Iris pigment epithelial cell (primary cell): ENCODE measurements around the gene FAT2.
"Not testable (repeated sequence)": the region's sequence is repeated elsewhere in the genome, so short reads cannot be mapped to it uniquely, and the experiment has no call there.

Experiments
- DNase-seq: peaks from one replicate; pipeline ENCODE4 v3.0.0-alpha.2; 2011; ENCODE audit warnings: low read depth

The FAT2 gene

DNA sequence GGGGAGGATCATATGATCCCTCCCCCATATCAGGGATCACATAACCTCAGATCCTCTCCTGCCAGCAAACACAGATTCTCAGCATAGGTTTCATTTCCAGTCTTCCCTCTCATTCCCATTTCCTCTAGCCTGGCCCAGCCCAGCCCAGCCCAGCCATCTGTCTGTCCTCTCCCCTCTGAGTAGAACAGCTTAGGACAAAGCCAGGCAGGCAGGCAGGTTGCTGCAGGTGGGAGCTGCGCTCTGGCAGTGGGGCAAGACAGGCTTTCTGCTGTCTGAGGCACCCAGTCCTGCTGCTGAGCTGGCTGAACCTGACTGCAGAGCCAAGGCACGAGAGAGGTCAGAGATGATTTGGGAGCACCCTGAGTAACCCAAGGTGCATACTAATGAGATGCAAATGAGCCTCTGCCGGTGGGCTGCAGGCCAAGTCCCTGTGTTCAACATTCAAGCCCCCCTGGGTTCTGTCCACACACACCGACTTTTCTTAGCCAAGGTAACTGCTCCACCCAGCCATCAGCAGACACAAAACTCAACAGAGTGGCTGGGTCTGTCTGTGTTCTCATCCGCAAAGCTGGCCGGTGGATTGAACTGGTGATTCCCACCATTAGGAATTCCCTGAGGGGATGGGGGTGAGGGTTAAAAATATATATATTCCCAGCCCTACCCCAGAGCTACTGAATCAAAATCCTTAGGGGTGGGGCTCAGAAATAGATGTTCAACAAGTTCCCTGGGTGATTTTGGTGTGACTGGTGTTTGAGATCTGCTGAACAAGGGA is 9.1 kb downstream of the FAT2 start:
- no peak for DNase-seq

DNA sequence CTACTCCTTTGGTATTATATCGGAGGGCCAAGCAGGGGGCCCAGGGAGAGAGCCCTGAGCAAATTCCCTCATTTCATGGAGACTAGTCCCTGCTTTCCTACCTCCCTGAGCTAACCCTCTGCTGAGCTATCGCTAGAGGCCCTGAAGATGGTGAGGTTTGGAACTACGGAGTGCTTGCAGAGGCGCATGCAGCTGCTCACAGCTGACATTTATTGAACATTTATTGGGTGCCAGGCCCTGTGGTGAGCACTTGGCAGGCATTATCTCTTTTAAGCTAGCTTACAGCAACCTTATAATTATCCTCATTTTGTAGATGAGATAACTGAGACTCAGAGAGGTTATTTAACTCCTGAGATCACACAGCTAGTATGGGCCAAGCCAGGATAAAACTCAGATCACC is 9.8 kb downstream of the FAT2 start:
- DNase-seq = no peak

DNA sequence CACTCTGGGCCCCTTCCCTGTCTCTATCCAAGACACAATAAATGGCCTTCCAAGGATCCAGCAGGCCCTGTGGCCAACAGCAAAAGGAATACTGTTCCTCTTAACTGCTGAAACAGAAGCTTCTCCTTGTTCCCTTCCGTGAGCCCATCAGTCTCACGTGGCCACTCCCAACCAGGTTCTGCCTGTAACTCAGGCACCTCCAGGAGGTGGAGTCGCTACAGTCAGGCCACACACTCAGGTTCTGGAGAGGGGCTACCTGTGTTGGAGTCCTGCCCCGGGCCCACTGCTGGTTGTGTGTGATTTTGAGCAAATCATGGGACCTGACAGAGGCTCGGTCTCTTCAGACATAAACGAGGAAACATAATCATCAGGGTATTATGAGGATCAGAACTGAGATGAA is 10.3 kb downstream of the FAT2 start:
- DNase-seq = no peak

DNA sequence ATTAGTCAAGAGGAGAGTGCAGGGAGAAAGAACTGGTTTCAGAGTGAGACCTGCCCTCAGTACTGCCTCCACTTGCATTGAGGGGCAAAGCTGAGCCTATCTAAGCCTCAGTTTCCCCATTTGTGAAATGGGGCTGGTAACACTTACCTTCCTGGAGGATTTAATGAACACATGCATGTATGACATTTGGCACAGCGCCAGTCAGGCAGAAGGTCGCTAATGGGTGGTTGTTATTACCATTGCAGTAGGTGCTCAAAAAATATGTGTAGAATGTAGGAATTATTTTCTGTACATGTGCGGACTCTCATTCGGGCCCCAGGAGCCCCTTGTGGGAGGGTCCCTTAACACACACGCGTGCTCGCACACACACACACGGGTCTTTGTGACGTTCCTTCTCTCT is 10.9 kb downstream of the FAT2 start:
- no peak for DNase-seq

DNA sequence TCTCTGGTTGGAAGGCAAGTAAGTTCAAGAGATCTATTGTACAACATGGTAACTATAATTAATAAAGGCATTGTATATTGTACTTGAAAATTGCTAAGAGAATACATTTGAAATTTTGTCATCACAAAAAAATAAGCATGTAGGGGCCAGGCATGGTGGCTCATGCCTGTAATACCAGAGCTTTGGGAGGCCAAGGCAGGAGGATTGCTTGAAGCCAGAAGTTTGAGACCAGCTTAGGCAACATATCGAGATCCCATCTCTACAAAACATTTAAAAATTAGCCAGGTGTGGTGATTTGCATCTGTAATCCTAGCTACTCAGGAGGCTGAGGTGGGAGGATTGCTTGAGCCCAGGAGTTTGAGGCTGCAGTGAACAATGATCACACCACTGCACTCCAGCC is 12.0 kb downstream of the FAT2 start:
- not testable (repeated sequence) for DNase-seq

DNA sequence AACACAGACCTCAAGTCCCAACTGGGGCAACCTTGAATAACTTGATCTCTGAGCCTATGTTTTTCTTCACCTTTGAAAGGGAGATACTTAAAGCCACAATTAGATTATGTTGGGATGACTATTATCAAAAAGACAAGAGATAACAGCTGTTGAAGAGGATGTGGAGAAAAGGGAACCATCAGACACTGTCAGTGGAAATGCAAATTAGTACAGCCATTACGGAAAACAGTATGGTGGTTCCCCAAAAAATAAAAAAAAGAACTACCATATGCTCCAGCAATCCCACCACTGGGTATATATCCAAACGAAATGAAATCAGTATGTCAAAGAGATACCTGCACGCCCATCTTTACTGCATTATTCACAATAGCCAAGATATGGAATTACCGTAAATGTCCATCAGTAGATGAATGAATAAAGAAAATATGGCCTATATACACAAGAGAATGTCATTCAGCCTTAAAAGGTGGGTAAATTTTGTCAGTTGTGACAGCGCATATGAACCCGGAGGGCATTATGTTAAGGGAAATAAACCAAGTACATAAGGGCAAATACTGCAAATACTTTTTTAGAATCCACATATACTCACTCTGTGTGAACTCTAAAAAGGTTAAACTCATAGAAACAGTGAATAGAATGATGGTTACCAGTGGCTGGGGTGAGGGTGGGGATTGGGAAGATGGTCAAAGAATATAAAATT is 12.7 kb downstream of the FAT2 start:
- DNase-seq = no peak

DNA sequence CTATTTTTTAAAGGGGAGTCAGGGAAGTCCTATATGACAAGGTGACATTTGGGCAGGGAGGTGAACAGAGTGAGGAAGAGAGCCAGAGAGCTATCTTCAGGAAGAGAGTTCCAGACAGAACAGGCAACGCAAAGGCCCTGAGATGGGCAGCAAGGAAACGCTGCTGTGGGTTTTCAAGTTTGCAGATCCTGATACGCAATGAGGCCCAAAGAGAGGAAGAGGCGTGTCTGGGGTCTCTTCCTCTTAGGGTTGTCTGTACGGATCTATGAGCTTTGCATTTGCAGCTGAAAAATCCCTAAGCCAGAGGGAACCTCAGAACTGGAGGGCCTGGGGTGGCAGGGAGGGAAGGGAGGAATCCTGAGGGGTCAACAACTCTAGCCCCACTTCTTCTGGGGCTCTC is 13.6 kb downstream of the FAT2 start:
- no peak for DNase-seq

DNA sequence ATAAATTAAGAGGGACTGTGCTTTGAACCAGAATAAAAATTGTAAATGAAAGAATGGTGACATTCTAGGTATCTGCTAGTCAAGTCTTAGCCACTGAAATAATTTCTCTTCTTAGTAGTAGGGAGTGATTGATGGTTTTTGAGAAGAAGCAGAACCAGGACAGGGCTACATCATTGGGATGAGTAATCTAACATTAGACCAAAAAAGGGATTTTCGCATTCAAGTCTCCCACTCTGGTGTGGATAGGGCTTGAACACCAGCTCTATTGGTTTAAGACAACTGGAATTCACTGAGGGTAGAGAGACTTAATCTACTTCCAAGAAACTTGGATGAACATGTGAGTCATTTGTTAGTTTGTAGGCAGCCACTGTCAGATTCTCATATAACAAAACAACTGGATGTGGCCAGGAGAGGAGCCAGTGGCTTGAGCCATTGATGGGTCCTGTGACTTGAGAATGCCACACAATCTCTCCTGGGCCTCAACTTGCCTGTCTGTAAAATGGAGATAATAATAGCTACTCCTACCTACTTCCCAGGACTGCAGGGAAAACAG is 16.6 kb downstream of the FAT2 start:
- DNase-seq = no peak

DNA sequence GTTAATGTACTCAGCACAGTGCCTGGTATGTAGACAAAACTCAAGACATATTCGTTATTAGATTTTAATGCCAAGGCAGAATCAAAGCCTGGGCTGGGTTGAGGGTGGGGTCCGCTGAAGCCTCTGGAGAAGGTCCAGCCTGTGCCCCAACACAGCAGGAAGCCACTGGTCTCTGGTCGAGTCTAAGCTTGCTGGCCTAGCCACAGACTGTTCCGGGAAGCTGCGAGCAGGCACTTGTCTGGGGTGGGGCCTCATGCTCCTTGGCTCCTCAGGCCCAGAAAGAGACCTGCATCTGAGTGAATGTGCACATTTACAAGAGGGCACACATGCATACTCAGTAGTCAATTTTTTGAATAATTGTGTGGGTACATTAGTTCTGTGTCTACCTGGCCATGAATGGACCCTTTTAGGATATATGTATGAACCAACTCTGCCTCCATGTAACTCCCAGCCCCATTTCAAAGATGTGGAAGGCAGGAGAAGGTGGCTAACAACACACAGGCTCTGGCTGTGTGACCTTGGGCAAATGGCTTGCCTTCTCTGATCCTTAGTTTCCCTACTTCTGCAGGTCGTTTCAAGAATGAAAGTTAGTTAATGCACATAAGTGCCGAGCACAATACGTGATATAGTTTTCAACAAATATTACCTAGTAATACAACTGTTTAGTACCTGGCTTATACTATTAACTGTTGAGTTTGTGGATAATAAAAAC is 18.3 kb downstream of the FAT2 start:
- DNase-seq = no peak

DNA sequence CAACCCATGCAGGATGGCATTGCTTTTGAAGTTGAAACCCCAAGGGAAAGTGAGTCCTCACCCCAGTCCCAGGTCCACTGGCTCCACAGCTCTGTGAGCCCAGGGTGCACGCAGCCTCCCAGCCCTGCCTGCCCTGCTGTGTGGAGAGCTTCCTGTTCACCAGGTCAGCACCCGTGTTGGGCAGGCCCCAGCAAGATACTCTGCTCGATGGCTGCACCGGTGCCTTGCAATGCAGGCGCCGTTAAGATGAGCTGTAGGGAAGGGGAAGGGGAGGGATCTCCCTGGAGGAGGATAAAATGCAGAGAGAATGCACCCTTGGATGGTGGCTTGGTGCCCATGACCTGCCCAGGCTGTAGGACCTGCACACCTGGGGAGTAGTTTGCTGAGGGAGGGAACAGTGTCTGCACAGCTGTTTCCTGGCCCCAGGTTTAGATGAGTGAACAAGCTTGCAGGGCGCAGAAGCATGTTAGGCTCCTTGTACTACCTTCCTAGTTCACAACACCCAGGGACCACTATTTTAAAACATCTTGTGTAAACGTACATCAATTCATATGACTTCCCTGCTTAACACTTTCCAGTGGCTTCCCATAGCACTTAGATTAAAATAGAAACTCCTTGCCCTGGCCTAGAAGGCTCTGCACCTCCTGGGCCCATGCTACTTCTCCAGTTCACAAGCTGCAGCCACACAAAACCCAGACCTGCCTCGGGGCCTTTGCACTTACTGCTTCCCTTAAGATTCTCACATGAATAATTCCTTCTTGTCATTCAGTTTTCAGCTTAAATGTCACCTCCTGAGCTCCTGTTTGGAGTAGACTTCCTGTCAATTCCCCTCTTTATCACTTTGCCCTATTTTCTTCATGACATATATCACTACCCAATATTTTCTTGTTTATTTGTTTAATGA is 19.6 kb downstream of the FAT2 start:
- no peak for DNase-seq

DNA sequence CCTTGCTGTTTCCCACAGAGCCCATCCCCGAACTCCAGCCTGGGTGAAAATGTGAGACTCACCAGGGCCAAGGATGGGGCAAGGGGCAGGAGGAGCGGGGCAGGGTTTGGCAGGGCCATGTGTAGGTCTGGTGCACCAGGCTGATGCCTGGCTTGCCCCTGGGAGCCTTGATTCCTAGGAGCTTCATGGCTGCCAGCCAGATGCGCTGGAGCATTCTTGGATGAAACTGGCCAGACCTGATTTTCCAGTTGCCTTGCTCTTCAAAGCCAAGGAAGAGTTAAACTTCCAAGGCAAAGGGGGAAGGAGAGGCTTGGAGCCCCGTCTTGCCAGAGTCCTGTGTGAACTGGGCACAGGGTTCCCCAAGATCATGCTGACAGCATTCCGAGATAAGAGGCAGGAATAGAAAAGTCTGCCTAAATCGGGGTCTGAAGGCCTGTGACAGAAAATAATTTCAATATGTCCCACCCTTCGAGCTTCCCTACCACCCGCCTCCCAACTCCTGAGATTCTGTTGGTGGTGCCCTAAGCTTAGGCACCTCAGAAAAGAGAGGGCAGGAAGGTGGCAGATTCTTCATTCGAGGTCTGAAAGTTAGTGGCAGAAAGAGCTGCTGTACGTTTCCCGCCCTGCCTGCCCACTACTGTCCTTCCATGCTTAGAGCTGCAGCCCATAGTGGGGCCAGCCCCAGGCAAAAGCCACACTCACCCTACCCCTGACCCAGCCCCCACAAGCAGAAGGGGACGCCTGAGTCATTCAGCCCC is 20.4 kb downstream of the FAT2 start:
- no peak for DNase-seq

DNA sequence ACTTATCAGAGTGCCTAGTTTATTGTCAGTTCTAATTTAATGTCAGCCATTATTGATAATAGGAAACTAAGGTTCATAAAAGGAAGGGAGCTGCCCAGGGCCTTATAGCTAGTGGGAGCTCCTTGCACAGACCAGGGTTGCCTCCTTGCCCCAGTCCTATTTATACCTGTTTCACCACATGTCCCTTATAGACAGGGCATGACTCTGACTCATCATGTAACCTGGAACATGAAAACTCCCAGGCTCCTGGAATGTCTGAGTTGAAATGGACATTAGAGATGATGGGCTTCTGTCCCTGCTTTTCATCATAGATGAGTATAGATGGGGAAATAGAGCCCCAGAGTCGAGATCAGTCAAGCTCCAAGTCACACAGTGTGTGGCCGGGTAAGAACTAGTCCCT is 21.1 kb downstream of the FAT2 start:
- DNase-seq = no peak

DNA sequence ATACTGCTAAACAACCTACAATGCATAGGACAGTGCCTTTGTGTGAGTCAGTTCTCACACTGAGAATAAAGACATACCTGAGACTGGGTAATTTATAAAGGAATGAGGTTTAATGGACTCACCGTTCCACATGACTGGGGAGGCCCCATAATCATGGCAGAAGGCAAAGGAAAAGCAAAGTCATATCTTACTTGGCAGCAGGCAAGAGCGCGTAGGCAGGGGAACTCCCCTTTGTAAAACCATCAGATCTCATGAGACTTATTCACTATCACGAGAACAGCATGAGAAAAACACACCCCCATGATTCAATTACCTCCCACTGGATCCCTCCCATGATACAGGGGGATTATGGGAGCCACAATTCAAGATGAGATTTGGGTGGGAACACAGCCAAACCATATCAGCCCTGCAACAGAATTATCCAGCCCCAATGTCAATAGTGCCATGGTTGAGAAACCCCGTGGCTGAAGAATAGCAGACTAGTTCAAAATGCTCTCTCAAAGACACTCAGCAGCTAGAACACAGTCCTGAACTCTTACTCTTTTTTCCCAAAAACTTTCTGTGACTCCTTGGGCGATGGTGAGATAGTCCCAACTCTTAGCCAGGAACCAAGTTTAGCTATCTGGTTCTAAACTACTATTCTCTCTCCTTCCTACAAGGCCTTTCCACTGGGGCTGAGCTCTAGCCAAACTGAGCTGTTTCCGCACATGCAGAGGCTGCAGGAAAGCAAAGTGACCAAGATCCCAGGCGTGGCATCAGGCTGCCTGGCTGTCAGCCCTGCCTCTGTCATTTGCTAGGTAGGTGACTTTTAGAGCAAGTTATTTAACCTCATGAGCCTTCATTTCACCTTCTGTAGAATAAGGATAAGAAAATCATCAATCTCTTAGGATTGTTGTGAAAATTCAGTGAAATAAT is 21.7 kb downstream of the FAT2 start:
- DNase-seq = no peak

DNA sequence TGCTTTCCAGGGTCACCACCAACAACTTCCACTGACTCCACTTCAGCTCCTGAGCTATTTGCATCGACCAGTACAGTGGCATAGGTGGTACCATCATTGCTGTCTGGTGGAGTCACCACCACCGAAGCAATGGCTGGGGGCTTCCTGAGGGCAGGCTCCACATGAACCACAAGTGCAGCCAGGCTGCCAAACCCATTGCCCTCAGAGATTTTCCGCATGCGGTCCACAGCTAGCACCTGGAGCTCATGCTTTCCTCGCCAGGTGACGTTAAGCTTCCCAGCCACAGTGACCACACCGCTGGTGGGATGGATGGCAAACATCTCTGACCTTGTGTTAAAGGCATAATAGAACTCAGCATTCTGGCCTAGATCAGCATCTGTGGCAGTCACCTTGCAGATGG is 23.1 kb downstream of the FAT2 start:
- DNase-seq = no peak

DNA sequence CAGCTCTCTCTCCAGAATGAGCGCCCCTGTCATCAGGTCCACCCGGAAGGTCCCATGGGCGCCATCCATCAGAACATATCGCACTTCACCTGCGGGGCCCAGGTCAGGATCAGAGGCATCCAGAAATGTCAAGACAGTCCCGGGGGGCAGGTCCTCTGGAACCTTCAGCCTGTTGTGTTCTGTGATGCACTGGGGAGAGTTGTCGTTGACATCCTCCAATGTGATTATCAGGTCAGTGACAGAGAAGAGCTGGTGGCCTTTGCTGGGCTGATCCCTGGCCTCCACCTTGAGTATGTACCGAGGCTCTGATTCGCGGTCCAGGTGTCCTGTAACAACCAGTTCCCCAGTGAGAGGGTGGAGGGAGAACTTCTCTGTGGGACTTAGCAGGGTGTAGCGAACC is 25.2 kb downstream of the FAT2 start:
- DNase-seq = no peak

DNA sequence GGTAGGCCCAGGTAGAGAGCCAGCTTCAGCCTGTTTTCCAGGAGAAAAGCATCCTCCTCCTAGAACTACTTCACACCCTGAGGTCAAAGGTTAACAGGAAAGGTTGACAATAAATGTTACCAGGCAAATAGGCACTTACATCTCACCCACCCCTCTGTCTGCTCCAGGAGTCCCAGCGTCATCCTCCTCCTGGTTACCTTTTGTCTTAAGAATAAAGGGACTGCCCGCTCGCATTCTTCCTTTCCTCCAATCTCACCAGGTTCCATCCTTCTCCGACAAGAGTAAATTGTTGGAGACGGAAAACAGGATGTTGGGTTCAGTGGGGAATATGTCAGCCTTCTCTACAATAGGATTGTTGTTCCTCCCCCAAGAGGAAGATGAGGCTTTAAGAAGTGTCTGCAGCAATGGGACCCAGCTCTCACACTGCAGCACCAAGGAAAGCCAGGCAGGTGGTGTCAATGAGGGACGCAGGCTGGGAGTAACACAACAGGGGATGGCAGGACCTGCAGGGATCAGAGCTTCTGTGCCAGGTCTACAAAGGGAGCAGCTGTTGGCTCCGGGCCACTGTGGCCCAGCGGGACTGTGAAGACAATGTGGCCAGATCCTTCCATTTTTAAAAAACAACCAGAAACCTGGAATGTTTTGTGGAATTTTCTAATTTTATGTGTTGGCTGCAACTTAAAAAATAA is 29.0 kb downstream of the FAT2 start:
- DNase-seq = no peak

DNA sequence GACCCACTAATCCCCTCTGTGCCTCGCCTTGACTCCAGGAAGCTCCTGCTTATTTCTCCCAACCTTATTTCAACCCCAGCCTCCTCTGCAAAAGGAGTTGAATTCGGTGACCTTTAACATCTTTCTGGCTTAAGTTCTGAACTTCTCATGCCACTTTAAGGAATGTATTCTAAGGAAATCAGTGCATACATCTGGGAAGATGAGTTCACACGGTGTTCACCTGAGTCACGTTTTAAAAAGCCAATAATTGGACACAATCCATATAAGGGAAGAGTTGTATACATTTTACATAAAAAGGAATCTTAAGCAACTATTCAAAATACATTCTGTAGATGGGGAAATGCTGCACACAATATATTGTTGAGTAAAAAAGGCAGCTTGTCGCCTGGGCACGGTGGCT is 33.2 kb downstream of the FAT2 start:
- no peak for DNase-seq

DNA sequence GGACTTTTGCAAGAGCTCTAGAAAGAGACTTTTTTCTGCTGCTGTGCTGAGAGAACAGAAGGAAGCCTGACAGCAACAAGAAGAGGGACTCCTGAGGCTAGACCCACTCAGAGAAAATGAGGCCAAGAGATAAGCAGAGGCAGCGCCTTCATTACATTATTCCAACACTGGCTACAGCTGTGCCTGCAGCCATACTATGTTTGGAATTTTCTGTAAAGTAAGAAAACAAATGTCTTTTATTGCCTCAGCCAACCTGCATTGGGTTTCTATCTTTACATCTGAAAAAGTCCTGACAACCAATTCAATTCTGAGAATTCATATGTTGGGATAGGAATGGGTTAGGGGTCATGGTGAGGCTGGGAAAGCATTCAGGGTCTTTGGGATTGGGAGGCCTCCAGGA is 33.7 kb downstream of the FAT2 start:
- DNase-seq = no peak

DNA sequence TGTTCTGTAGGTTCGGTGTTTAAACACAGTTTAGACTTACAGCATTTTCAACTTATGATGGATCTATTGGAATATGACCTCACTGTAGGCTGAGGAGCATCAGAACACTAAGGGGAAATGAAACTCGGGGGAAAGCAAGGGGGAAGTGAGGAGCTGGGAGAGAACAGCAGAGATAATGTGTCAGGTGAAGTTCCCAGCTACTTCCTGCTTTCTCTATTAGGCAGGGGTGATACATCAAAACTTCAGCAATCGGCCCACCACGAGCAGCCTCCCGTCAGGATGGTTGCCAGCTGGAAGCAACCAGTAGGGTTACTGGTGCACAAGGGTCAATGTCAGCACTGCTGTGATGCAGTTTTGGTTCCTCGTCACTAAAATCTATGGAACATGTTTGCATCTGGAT is 34.3 kb downstream of the FAT2 start:
- DNase-seq = no peak
